ENCODE results near the gene HSPB1.

DNA sequence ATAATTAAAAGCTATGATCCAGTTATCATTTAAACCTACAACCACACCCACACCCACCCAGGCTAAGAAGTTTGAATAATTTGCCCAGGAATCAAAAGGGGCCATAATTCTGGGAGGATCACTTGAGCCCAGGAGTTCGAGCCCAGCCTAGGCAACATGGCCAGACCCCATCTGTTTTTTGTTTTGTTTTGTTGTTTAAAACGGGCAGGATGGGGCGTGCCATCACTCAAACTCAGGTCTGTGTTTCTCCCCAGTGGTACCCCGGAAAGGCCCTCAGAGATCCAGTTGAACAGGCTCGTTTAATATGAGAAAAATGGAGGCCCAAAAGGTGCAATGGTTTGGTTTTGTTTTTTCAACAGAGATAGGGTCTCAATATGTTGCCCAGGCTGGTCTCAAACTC, 23.3 kb downstream of the HSPB1 start:
- no peak for TF ChIP-seq EZH2phosphoT487 (IDR thresholded peaks at IDR 0.05; ENCODE audit: borderline replicate concordance)
- TF ChIP-seq, protein P1, sequence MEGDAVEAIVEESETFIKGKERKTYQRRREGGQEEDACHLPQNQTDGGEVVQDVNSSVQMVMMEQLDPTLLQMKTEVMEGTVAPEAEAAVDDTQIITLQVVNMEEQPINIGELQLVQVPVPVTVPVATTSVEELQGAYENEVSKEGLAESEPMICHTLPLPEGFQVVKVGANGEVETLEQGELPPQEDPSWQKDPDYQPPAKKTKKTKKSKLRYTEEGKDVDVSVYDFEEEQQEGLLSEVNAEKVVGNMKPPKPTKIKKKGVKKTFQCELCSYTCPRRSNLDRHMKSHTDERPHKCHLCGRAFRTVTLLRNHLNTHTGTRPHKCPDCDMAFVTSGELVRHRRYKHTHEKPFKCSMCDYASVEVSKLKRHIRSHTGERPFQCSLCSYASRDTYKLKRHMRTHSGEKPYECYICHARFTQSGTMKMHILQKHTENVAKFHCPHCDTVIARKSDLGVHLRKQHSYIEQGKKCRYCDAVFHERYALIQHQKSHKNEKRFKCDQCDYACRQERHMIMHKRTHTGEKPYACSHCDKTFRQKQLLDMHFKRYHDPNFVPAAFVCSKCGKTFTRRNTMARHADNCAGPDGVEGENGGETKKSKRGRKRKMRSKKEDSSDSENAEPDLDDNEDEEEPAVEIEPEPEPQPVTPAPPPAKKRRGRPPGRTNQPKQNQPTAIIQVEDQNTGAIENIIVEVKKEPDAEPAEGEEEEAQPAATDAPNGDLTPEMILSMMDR (conservative IDR thresholded peaks at IDR 0.05; ENCODE audit: low read length) = no peak

Measured in Loucy (cell line).